ENCODE measurements around the gene GABRE.
"Not testable (repeated sequence)": the region's sequence is repeated elsewhere in the genome, so short reads cannot be mapped to it uniquely, and the experiment has no call there.

GABRE gene

GRCh38 chrX:151970027-151970426 is 4.4 kb downstream of the GABRE start:
- DNase-seq (ENCODE audit: low read depth in 2 of 2) = no peak

GRCh38 chrX:151966236-151966635 is 8.2 kb downstream of the GABRE start:
- DNase-seq (ENCODE audit: low read depth in 2 of 2) = no peak

- no peak for DNase-seq (ENCODE audit: low read depth in 2 of 2)
Measured at GRCh38 chrX:151962034-151962433, 12.4 kb downstream of the GABRE start.

- DNase-seq (ENCODE audit: low read depth in 2 of 2) = no peak
Measured at GRCh38 chrX:151958101-151958500, 16.4 kb downstream of the GABRE start.

- no peak for DNase-seq (ENCODE audit: low read depth in 2 of 2)
Measured at GRCh38 chrX:151954730-151955129, 19.7 kb downstream of the GABRE start.

GRCh38 chrX:151938172-151938571 is 36.3 kb downstream of the GABRE start:
- no peak for DNase-seq (ENCODE audit: low read depth in 2 of 2)

GRCh38 chrX:151935358-151935757 is 39.1 kb downstream of the GABRE start:
- DNase-seq (ENCODE audit: low read depth in 2 of 2) = no peak

- no peak for DNase-seq (ENCODE audit: low read depth in 2 of 2)
Measured at GRCh38 chrX:151929126-151929525, 45.4 kb downstream of the GABRE start.

- no peak for DNase-seq (ENCODE audit: low read depth in 2 of 2)
Measured at GRCh38 chrX:151923648-151924047, 50.8 kb downstream of the GABRE start.

GRCh38 chrX:151922692-151923091 is 51.8 kb downstream of the GABRE start:
- no peak for DNase-seq (ENCODE audit: low read depth in 2 of 2)

- DNase-seq (ENCODE audit: low read depth in 2 of 2) = no peak
Measured at GRCh38 chrX:151921866-151922265, 52.6 kb downstream of the GABRE start.

- DNase-seq (ENCODE audit: low read depth in 2 of 2) = no peak
Measured at GRCh38 chrX:151921292-151921691, 53.2 kb downstream of the GABRE start.

- DNase-seq (ENCODE audit: low read depth in 2 of 2) = no peak
Measured at GRCh38 chrX:151920530-151920929, 53.9 kb downstream of the GABRE start.

GRCh38 chrX:151920101-151920500 is 54.4 kb downstream of the GABRE start:
- DNase-seq (ENCODE audit: low read depth in 2 of 2) = no peak

- DNase-seq (ENCODE audit: low read depth in 2 of 2) = no peak
Measured at GRCh38 chrX:151919610-151920009, 54.9 kb downstream of the GABRE start.

GRCh38 chrX:151918736-151919135 is 55.7 kb downstream of the GABRE start:
- DNase-seq (ENCODE audit: low read depth in 2 of 2) = not testable (repeated sequence)

GRCh38 chrX:151912780-151913179 is 61.7 kb downstream of the GABRE start, which contains the start of gene MAGEA4:
Gene MAGEA4, plus strand, starts transcription at chrX:151912889. Its CDS starts 10,776 bp downstream, at chrX:151923665.
- DNase-seq (ENCODE audit: low read depth in 2 of 2) = no peak

GRCh38 chrX:151912221-151912620 is 62.3 kb downstream of the GABRE start:
- DNase-seq (ENCODE audit: low read depth in 2 of 2) = no peak

- DNase-seq (ENCODE audit: low read depth in 2 of 2) = no peak
Measured at GRCh38 chrX:151904989-151905388, 69.5 kb downstream of the GABRE start.
